Astrocyte of the spinal cord (primary cell): ENCODE data around the gene PDE10A.

Experiments used
- DNase-seq: peaks from one replicate; pipeline ENCODE4 v3.0.0; 2011; ENCODE audit warnings: low read depth, low spot score
- H3K4me3 ChIP-seq: 2 replicates; pipeline ENCODE4 v1.5.1; 2011; ENCODE audit warnings: low read depth, mild to moderate bottlenecking, low read length, moderate library complexity
- in situ Hi-C: cut with HindIII; loops from 2 replicates; pipeline ENCODE4 v1.10.0; 2017; ENCODE audit warnings: low sequenced_read_pairs
- TF ChIP-seq, protein P1 (sequence below): IDR thresholded peaks from 2 replicates; pipeline ENCODE4 v1.5.1; 2012; ENCODE audit warnings: low read depth, mild to moderate bottlenecking, low read length, inconsistent platforms

PDE10A gene

DNA sequence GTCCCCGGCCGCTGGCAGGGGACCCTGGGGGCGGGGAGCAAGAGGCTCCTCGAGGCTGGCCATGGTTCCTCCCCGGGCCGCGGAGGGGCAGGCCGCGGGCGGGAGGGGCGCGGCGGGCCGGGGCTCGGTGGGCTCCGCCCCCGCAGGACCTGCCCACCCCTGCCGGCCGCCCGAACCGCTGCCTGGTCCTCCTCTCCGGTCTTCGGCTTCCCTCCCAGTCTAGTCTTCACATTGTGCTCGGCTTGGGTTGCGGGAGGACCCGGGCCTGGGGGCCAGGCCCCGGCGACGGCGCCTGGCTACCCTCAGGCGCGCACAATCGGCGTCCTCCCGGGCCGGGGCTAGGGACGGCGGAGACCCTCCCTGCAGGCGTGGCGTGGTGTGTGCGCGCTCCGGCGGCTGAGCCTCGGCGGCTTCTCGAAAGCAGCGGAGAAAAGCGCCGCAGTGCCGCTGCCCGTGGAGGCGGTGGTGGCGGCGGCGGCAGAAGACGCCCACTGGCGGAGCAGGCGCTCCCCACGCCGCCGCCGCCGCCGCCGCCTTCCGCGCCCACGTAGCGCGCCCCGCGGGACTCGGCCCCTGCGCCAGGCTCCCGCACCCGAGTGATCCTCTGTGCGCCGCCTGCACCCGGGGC lies at the start of gene PDE10A:
TSS of gene PDE10A (minus strand) at position 493 of the 628 bp plus-strand sequence. CDS start at position 63, 430 bp downstream.
- H3K4me3 ChIP-seq = peak within 1 kb of the TSS; percentile 38
- in situ Hi-C loops = no loop called here
- TF ChIP-seq, protein P1, sequence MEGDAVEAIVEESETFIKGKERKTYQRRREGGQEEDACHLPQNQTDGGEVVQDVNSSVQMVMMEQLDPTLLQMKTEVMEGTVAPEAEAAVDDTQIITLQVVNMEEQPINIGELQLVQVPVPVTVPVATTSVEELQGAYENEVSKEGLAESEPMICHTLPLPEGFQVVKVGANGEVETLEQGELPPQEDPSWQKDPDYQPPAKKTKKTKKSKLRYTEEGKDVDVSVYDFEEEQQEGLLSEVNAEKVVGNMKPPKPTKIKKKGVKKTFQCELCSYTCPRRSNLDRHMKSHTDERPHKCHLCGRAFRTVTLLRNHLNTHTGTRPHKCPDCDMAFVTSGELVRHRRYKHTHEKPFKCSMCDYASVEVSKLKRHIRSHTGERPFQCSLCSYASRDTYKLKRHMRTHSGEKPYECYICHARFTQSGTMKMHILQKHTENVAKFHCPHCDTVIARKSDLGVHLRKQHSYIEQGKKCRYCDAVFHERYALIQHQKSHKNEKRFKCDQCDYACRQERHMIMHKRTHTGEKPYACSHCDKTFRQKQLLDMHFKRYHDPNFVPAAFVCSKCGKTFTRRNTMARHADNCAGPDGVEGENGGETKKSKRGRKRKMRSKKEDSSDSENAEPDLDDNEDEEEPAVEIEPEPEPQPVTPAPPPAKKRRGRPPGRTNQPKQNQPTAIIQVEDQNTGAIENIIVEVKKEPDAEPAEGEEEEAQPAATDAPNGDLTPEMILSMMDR = no peak
- DNase-seq = peak; percentile 35

DNA sequence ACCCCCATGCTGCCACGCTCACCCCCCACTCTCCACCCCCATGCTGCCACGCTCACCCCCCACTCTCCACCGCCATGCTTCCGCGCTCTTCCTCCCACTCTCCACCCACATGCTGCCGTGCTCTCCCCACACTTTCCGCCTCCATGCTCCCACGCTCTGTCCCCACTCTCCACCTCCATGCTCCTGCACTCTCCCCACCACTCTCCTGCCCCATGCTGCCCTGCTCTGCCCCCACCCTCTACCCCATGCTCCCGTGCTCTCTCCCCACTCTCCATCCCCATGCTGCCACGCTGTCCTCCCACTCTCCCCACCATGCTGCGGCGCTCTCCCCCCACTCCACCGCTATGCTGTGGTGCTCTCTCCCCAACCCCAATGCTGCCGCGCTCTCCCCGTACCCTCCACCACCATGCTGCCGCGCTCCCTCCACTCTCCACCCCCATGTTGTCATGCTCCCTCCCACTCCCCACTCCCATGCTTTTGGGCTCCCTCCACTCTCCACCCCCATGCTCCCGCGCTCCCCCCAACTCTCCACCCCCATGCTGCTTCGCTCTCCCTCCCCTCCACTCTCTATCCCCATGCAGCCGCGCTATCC lies 46.0 kb upstream of the PDE10A start:
- no peak overlapping the region for H3K4me3 ChIP-seq
- TF ChIP-seq, protein P1 = no peak
- in situ Hi-C loops = no loop called here
- DNase-seq = no peak

DNA sequence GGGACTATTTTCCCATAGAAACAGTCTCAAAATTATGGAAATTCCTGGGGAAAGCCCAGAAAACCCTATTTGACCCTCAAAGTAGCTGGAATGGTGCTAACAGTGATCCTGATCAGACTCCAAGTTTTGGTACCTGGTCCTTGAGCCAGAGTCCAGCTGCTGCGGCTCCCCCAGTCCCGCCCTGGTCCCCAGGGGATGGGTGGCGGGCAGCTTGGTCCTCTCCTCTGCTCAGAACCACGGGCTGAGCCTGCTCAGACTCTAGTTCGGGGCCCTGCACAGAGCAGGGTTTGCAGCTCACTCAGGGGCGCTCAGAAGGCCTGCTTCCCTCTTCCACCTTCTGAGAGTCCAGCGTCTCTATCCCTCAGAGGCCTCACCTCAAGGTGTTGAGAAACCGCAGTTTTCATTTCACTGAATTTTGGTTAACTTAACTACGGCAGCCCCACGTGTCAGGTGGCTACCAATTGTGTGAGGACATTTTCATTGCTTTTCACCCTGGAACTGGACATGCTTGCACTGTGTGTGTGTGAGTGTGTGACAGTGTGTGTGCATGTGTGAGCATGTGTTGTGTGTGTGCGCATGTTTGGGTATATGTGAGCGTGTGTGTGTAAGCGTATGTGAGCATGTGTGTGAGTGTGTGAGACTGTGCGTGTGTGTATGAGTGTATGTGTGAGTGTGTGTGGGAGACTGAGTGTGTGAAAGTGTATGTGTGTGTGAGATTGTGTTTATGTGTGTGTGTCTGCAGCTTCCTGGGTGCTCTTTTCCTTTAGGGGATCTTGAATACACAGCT lies 44.2 kb upstream of the PDE10A start:
- in situ Hi-C loops = no loop called here
- TF ChIP-seq, protein P1 = no peak
- no peak overlapping the region for H3K4me3 ChIP-seq
- DNase-seq = no peak

DNA sequence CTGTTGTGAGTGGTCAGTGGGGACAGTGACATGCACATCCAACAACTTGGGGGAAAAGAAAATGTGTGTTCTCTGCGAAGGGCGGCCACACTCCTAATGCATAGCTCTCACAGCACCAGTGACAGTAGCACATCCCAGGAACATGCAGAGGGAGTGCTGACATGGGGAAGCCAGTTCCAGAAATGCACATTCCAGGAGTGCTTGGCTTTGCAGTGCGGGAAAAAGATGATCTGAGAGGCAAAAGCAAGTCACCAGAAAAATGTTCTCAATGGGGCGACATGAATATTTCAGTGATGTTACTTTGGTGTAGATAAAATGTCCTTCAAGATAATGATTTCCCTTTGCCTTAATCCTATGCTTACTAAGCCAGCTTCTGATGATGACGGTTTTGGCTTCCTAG lies 42.9 kb upstream of the PDE10A start:
- in situ Hi-C loops = no loop called here
- no peak for DNase-seq
- TF ChIP-seq, protein P1 = no peak
- H3K4me3 ChIP-seq = no peak overlapping the region

DNA sequence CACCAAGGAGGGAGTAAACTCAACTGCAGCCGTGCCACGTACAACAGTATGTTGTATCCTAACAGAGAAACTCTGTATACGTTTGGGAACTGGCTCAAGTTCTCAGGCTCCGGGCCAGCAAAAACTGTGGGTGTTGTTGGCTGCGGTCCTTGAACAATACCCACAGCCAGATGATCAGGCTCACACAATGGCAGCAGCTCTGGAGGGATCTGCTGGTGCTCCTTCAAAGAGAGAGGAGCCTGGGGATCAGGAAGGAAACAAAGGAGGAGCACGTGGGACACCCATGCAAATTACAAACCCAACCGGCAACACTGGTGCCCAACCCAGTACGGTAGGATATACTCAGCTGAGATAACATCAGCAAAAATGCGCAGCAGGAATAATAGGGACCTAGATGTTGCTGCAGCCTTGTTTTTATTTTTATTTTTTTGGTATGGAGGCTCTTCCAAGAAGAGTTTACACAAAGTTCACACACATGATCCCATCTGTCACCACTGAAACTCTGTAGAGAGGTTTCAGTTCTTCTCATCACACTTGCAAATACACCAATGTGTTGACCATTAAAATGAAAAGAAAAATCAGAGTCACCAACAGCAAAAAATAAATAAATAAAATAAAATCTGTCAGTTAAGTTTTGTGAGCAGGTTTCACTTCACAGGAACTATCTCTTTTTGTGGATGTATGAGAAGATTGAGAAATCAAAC lies 41.2 kb upstream of the PDE10A start:
- peak; percentile 52 for DNase-seq
- TF ChIP-seq, protein P1 = no peak
- in situ Hi-C loops = no loop called here
- H3K4me3 ChIP-seq = no peak overlapping the region

DNA sequence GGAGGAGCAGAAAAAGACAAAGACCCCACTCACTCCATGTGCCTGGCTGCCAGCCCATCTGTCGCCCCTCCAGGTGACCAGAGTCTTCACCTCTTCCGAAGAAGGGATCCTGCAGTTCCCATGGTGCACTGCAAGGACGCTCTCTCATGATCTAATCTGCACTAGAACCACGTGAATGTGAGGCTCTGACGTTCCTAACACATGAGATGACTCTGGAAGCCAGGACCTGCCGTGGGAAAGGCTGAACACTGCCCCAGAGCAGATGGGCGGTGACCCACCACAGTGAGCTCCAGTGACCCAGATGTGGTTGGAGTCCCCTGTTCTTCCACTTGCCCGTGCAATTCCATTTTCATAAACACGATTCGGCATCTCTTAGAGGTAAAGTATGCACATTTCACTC lies 39.6 kb upstream of the PDE10A start:
- DNase-seq = no peak
- H3K4me3 ChIP-seq = no peak overlapping the region
- TF ChIP-seq, protein P1 = no peak
- in situ Hi-C loops = no loop called here
